Stimulated activated CD4-positive, alpha-beta T cell treated with anti-CD3 and anti-CD28 coated beads, Interleukin-4, amount 100 ng/mL, for 1 hour (primary cell): ENCODE data around the gene MTG1.
A peak's percentile ranks its signal among the peaks of the same experiment; 100 is the strongest.
"Not testable (repeated sequence)": the region's sequence is repeated elsewhere in the genome, so short reads cannot be mapped to it uniquely, and the experiment has no call there.

ENCODE experiments used
- DNase-seq: peaks from one replicate; pipeline ENCODE4 v3.0.0-alpha.2; 2020

MTG1 gene

GRCh38 chr10:133359972-133360610, 33.9 kb upstream of the MTG1 start:
- DNase-seq = no peak

GRCh38 chr10:133361227-133361626, 32.7 kb upstream of the MTG1 start:
- no peak for DNase-seq

GRCh38 chr10:133361773-133362441, 32.0 kb upstream of the MTG1 start:
- DNase-seq = no peak

- DNase-seq = no peak
These were observed 31.1 kb upstream of the MTG1 start for GRCh38 chr10:133362846-133363245.

GRCh38 chr10:133364645-133365431, 29.1 kb upstream of the MTG1 start:
- no peak for DNase-seq

- DNase-seq = no peak
These were observed 28.4 kb upstream of the MTG1 start for GRCh38 chr10:133365461-133366129.

GRCh38 chr10:133366130-133366478, 27.9 kb upstream of the MTG1 start:
- DNase-seq = no peak

- no peak for DNase-seq
These were observed 27.2 kb upstream of the MTG1 start for GRCh38 chr10:133366751-133367150.

- not testable (repeated sequence) for DNase-seq
These were observed 26.5 kb upstream of the MTG1 start for GRCh38 chr10:133367461-133367860.

GRCh38 chr10:133368153-133368552, 25.8 kb upstream of the MTG1 start:
- no peak for DNase-seq

GRCh38 chr10:133370030-133370786, 23.7 kb upstream of the MTG1 start:
- no peak for DNase-seq

- DNase-seq = no peak
These were observed 21.4 kb upstream of the MTG1 start for GRCh38 chr10:133372507-133372906.

GRCh38 chr10:133373174-133374090, 20.5 kb upstream of the MTG1 start, which contains the start of gene ECHS1:
ECHS1 (minus strand) TSS chr10:133373354; CDS start chr10:133373333, 21 bp downstream.
- peak; percentile 96 for DNase-seq

- no peak for DNase-seq
These were observed 18.4 kb upstream of the MTG1 start for GRCh38 chr10:133375357-133376115.

- not testable (repeated sequence) for DNase-seq
These were observed 17.8 kb upstream of the MTG1 start for GRCh38 chr10:133376183-133376582.

- no peak for DNase-seq
These were observed 16.7 kb upstream of the MTG1 start for GRCh38 chr10:133377025-133377817.

- no peak for DNase-seq
These were observed 16.1 kb upstream of the MTG1 start for GRCh38 chr10:133377818-133378250.

- peak; percentile 65 for DNase-seq
These were observed 15.5 kb upstream of the MTG1 start for GRCh38 chr10:133378251-133379096.
